ENCODE data around the gene RAB31. TPM values are rescaled to one million over a fixed set of nuclear protein-coding genes. Genes with fewer than 3 reads are reported as not detected.

RAB31 gene
- total RNA-seq, 4 donors from 2014 or later = 3.2 to 7.1 (median 4.4) TPM

GRCh38 chr18:9861157-9861556 is 153.1 kb downstream of the RAB31 start:
- Histone ChIP-seq H3K27me3 (no peaks in the 10 kb centered on the region), H3K36me3 (no peaks in the 10 kb centered on the region), H3K9me3 (no peaks in the 10 kb centered on the region), H3K4me3 (no peak overlapping the region), H3K27ac (no peak overlapping the region), H3K4me1 (peaks cover 12 to 20% of the 10 kb centered on the region in 2 donors)
- no peak for ATAC-seq
- in situ Hi-C loops (cut with MboI; ENCODE audit: low sequenced_read_pairs in 4 of 4) (no loop called here), intact Hi-C loops (cut with DNase I; ENCODE audit: low total_unique reads) (no loop called here)
- TF ChIP-seq CTCF (IDR thresholded peaks at IDR 0.05 in 4 of 5, conservative IDR thresholded peaks at IDR 0.05 in 1 of 5) = no peak
- TF ChIP-seq POLR2A (IDR thresholded peaks at IDR 0.05) = no peak
- no peak for DNase-seq

GRCh38 chr18:9861933-9862332 is 153.8 kb downstream of the RAB31 start:
- Histone ChIP-seq H3K4me3 (no peak overlapping the region), H3K27ac (no peak overlapping the region), H3K36me3 (no peaks in the 10 kb centered on the region), H3K27me3 (no peaks in the 10 kb centered on the region), H3K9me3 (no peaks in the 10 kb centered on the region), H3K4me1 (peaks cover 4 to 12% of the 10 kb centered on the region in 2 donors)
- intact Hi-C loops (cut with DNase I; ENCODE audit: low total_unique reads) (no loop called here), in situ Hi-C loops (cut with MboI; ENCODE audit: low sequenced_read_pairs in 4 of 4) (no loop called here)
- no peak for TF ChIP-seq POLR2A (IDR thresholded peaks at IDR 0.05)
- no peak for TF ChIP-seq CTCF (IDR thresholded peaks at IDR 0.05 in 4 of 5, conservative IDR thresholded peaks at IDR 0.05 in 1 of 5)
- DNase-seq = no peak
- ATAC-seq = no peak

DNA sequence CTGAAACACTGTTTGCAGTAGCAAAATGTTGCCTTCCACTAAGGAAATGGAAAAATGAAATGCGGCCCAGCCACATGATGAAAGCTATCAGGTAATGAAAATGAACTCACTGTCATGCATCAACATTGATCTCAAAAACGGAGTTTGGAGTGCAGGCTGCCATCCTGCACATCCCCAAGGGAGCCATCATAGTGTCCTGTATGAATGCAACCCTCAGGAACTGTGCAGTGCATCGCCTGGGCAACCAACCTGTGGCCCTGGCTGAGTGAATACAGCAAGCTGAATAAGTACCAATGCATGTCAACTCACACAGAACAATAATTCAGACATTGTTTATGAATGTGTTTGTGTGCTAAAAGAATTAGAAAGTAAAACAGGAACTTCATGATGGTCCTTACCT is 154.6 kb downstream of the RAB31 start:
- ATAC-seq = no peak
- intact Hi-C loops (cut with DNase I; ENCODE audit: low total_unique reads) (no loop called here), in situ Hi-C loops (cut with MboI; ENCODE audit: low sequenced_read_pairs in 4 of 4) (no loop called here)
- Histone ChIP-seq H3K4me3 (no peak overlapping the region), H3K9me3 (no peaks in the 10 kb centered on the region), H3K27me3 (no peaks in the 10 kb centered on the region), H3K36me3 (no peaks in the 10 kb centered on the region), H3K27ac (no peak overlapping the region), H3K4me1 (peaks cover 0 to 8% of the 10 kb centered on the region in 2 donors)
- DNase-seq = no peak
- no peak for TF ChIP-seq POLR2A (IDR thresholded peaks at IDR 0.05)
- no peak for TF ChIP-seq CTCF (IDR thresholded peaks at IDR 0.05 in 4 of 5, conservative IDR thresholded peaks at IDR 0.05 in 1 of 5)

DNA sequence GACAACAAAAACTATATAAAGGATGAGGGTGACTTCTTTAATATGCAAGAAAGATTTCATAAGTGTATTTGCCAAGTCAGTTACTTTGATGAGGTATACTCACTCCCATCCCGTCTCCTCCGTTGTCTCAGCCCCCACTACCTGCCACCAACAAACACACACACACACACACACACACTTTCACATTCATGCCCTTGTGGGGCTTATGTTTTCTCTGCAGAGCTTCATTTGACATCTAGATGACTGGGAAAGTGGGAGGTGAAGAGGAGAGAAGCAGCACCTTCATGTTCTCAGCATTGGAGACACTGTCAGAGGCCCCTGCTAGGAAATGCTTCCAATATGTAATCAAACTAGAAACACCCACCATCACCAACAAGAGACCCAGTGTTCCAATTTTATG is 155.2 kb downstream of the RAB31 start:
- TF ChIP-seq POLR2A (IDR thresholded peaks at IDR 0.05) (no peak), CTCF (IDR thresholded peaks at IDR 0.05 in 4 of 5, conservative IDR thresholded peaks at IDR 0.05 in 1 of 5) (no peak)
- intact Hi-C loops (cut with DNase I; ENCODE audit: low total_unique reads) (no loop called here), in situ Hi-C loops (cut with MboI; ENCODE audit: low sequenced_read_pairs in 4 of 4) (no loop called here)
- DNase-seq = no peak
- Histone ChIP-seq H3K27ac (no peak overlapping the region), H3K9me3 (no peaks in the 10 kb centered on the region), H3K4me3 (no peak overlapping the region), H3K27me3 (no peaks in the 10 kb centered on the region), H3K4me1 (peaks cover 0 to 5% of the 10 kb centered on the region in 2 donors), H3K36me3 (no peaks in the 10 kb centered on the region)
- ATAC-seq = no peak

GRCh38 chr18:9865764-9866490 is 157.8 kb downstream of the RAB31 start:
- no peaks in the 10 kb centered on the region for H3K36me3 ChIP-seq
- ATAC-seq (no peak), DNase-seq (no peak)
- no peaks in the 10 kb centered on the region for H3K27me3 ChIP-seq
- intact Hi-C loops (cut with DNase I; ENCODE audit: low total_unique reads) (no loop called here), in situ Hi-C loops (cut with MboI; ENCODE audit: low sequenced_read_pairs in 4 of 4) (no loop called here)
- no peaks in the 10 kb centered on the region for H3K9me3 ChIP-seq
- H3K27ac ChIP-seq = no peak overlapping the region
- TF ChIP-seq POLR2A (IDR thresholded peaks at IDR 0.05) (no peak), CTCF (IDR thresholded peaks at IDR 0.05 in 4 of 5, conservative IDR thresholded peaks at IDR 0.05 in 1 of 5) (no peak)
- no peak overlapping the region for H3K4me3 ChIP-seq
- H3K4me1 ChIP-seq = no peaks in the 10 kb centered on the region

Data from gastrocnemius medialis (tissue), 4 donors.